ENCODE measurements around the gene SRGAP3. TPM values are rescaled to one million over a fixed set of nuclear protein-coding genes. Genes with fewer than 3 reads are reported as not detected.

SRGAP3 gene
- total RNA-seq, 4 donors from 2014 or later = 13.1 to 84.9 (median 27.4) TPM

DNA sequence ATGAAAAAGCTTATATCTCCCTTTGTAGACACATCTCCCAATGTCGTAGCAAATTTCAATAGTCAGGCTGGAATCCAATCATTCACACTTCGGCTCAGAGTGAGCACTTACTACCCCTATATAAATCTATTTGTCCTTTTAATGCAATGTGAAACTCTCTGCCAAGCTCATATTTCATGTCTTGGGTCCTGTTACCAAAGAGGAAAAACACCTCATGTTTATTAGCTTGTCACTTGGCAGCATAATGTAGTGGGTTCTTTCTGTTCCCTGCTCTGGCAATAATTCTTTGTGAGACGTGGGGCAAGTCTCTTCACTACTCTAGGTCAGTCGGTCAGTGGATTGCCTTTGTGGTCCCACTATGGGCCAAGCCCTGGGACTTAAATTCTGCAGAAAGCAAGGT is 107.1 kb downstream of the SRGAP3 start:
- H3K36me3 ChIP-seq = no peaks in the 10 kb centered on the region
- no peak overlapping the region for H3K4me3 ChIP-seq
- no peaks in the 10 kb centered on the region for H3K9me3 ChIP-seq
- H3K27ac ChIP-seq = no peak overlapping the region
- no peaks in the 10 kb centered on the region for H3K27me3 ChIP-seq
- no peak for TF ChIP-seq POLR2A (IDR thresholded peaks at IDR 0.05)
- no peak for TF ChIP-seq POLR2AphosphoS5 (IDR thresholded peaks at IDR 0.05)
- no peak for TF ChIP-seq EP300 (IDR thresholded peaks at IDR 0.05)
- TF ChIP-seq CTCF (IDR thresholded peaks at IDR 0.05) = no peak
- H3K4me1 ChIP-seq = peaks cover 29% of the 10 kb centered on the region
- no peak for DNase-seq (ENCODE audit: low spot score in 2 of 2)
- 25% methylated on average over 4 of the region's 4 CpGs for WGBS

GRCh38 chr3:9141928-9142289 is 107.5 kb downstream of the SRGAP3 start:
- Histone ChIP-seq H3K27me3 (no peaks in the 10 kb centered on the region), H3K4me3 (no peak overlapping the region), H3K9me3 (no peaks in the 10 kb centered on the region), H3K36me3 (no peaks in the 10 kb centered on the region), H3K27ac (no peak overlapping the region), H3K4me1 (peaks cover 29% of the 10 kb centered on the region)
- DNase-seq (ENCODE audit: low spot score in 2 of 2) = no peak
- no peak for TF ChIP-seq POLR2A (IDR thresholded peaks at IDR 0.05)
- no peak for TF ChIP-seq EP300 (IDR thresholded peaks at IDR 0.05)
- TF ChIP-seq CTCF (IDR thresholded peaks at IDR 0.05) = no peak
- no peak for TF ChIP-seq POLR2AphosphoS5 (IDR thresholded peaks at IDR 0.05)
- WGBS = 37% methylated on average over 5 of the region's 5 CpGs

GRCh38 chr3:9139366-9139765 is 110.1 kb downstream of the SRGAP3 start:
- peaks cover 39% of the 10 kb centered on the region for H3K4me1 ChIP-seq
- no peaks in the 10 kb centered on the region for H3K9me3 ChIP-seq
- no peaks in the 10 kb centered on the region for H3K36me3 ChIP-seq
- H3K27ac ChIP-seq = no peak overlapping the region
- no peaks in the 10 kb centered on the region for H3K27me3 ChIP-seq
- no peak for TF ChIP-seq POLR2A (IDR thresholded peaks at IDR 0.05)
- no peak overlapping the region for H3K4me3 ChIP-seq
- WGBS = 95% methylated on average over 4 of the region's 4 CpGs
- DNase-seq (ENCODE audit: low spot score in 2 of 2) = no peak

DNA sequence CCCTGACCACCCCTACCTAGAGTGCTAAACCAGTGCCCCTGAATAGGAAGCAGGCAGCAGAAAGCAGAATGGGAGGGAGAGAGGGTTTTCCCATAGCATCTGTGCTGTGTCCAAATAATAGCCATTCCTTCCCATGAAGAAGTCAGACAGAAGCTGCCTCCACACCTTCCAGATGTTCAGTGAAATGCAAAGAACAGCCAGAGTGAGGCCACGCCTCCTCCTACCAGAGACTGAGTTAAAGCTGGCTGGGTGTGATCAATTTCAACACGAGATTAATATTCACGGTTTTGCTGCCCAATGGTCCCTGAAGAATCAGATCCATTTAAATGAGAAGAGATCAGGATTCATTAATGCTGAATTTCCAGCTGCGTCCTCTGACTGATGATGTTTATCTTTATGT is 111.8 kb downstream of the SRGAP3 start:
- Histone ChIP-seq H3K36me3 (no peaks in the 10 kb centered on the region), H3K27me3 (no peaks in the 10 kb centered on the region), H3K4me1 (peaks cover 40% of the 10 kb centered on the region), H3K27ac (no peak overlapping the region), H3K9me3 (no peaks in the 10 kb centered on the region), H3K4me3 (no peak overlapping the region)
- DNase-seq (ENCODE audit: low spot score in 2 of 2) = no peak
- WGBS = 59% methylated on average over 4 of the region's 4 CpGs
- TF ChIP-seq POLR2AphosphoS5 (IDR thresholded peaks at IDR 0.05) (no peak), EP300 (IDR thresholded peaks at IDR 0.05) (no peak), POLR2A (IDR thresholded peaks at IDR 0.05) (no peak), CTCF (IDR thresholded peaks at IDR 0.05) (no peak)

DNA sequence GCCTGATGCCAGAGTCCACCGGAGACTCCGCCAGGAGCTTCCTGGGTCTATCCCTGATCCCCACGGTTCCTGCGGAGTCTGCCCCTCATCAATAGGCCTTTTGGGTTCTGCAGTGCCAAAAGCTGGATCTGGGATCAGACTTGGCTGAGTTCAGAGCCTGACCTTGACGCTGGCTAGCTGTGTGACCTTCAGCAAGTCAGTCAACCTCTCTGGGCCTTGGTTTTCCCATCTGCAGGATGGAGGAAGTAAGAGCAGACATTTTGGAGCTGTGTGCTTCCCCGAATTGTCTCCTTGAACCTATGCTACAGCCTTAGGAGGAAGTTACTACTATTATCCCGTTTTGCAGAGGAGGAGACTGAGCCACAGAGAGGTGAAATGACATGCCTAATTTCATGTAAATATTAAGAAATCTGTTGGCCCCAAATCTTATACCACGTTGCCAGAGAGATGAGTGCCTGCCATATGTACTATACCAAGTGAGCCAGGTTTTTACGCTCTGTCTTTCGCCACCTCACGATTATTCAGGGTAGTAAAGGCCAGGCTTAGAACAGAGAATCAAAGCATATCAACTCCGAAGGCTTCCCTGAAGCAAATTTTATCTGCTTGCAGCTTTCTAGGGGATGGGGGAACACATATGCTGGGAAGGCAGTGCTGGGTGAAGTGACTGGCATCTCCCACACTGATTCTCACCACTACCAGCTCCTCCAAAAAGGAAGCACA is 112.5 kb downstream of the SRGAP3 start:
- peaks cover 32% of the 10 kb centered on the region for H3K4me1 ChIP-seq
- no peak overlapping the region for H3K27ac ChIP-seq
- TF ChIP-seq POLR2AphosphoS5 (IDR thresholded peaks at IDR 0.05) = no peak
- TF ChIP-seq CTCF (IDR thresholded peaks at IDR 0.05) = no peak
- TF ChIP-seq POLR2A (IDR thresholded peaks at IDR 0.05) = no peak
- no peak for TF ChIP-seq EP300 (IDR thresholded peaks at IDR 0.05)
- no peaks in the 10 kb centered on the region for H3K27me3 ChIP-seq
- H3K9me3 ChIP-seq = no peaks in the 10 kb centered on the region
- H3K4me3 ChIP-seq = peak overlapping the region; percentile 46
- no peaks in the 10 kb centered on the region for H3K36me3 ChIP-seq
- 71% methylated on average over 8 of the region's 12 CpGs for WGBS
- DNase-seq (ENCODE audit: low spot score in 2 of 2) = no peak
